Activated naive CD4-positive, alpha-beta T cell treated with Interleukin-2 at 50 U/mL for 16 hours (primary cell): ENCODE measurements around the gene ALG1L2.
"Not testable (repeated sequence)": the region's sequence is repeated elsewhere in the genome, so short reads cannot be mapped to it uniquely, and the experiment has no call there.

Source experiments
- DNase-seq: peaks from one replicate; pipeline ENCODE4 v3.0.0-alpha.2; 2020

The ALG1L2 gene, protein sequence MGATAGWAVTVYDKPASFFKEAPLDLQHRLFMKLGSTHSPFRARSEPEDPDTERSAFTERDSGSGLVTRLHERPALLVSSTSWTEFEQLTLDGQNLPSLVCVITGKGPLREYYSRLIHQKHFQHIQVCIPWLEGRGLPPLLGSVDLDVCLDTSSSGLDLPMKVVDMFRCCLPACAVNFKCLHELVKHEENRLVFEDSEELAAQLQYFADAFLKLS

DNA sequence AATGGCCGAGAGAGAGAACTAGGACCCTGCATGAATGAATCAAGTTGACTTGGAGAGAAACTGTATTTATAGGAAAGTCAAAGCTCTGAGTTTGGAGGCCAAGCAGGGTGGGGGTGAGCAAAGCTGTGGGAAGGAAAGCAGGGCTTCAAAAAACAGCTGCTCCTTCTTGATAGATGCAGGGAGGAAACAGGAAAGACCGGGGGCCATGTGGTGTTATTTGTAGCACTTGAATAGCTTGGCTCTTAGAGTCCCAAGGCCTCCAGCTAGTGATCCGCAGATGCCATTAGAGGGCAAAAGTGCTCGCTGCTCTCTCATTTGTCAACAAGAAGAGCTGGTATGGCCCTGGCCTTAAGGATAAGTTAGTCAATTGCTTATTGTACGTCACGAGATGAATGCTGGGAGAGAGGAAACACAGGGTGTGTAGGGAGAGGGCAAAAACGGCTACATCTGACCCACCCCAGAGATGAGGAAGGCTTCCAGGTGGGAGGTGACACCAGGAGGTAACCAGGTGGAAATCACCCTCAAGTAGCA is at the start of gene ALG1L2:
Gene ALG1L2, plus strand, starts transcription at position 481 of the 531 bp plus-strand sequence. CDS start 186 bp downstream, outside the sequence.
- DNase-seq: no peak

DNA sequence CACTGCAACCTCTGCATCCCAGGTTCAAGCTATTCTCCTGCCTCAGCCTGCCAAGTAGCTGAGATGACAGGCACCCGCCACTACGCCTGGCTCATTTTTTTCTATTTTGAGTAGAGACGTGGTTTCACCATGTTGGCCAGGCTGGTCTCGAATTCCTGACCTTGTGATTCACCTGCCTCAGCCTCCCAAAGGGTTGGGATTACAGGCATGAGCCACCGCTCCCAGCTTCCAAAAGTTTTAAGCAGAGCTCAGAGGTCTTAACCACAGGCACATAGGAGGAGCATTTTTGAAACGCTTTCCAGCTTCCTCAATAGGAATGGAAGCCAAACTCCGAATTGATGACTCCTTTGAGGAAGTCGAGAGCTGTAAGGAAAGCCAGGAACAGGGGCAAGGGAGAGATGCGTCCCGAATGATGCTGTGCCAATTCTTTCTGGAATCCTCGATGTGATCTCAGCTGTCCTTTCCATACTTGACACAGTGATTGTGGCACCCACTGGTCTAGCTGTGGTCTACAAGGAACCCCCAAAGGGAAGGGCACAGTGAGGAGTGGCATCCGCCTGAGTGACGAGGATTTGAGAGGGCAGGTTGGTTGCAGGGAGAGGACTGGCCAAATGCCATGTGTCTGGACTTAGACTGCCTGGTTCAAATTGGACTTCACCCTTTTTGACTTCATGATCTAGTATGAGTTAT is 44.4 kb upstream of the ALG1L2 start:
- not testable (repeated sequence) for DNase-seq

DNA sequence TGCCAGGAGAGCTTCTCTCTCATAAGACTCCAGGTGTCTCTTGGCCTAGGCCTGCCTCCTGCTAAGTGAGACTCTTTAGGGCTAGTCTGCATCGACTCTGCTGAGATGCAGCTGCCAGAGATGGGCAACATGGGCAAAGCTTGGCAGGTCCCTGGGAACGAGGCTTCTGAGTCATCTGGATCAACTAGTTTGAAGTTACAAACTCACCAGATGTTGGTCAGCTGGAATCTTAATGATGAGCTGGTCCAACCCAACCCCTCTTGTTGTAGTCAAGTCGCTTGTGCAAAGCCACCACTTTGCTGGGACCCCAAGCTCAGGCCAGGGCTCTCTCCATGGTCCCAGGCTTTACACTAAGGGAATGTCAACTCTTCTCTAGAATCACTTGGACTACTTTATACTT is 38.9 kb upstream of the ALG1L2 start:
- not testable (repeated sequence) for DNase-seq

DNA sequence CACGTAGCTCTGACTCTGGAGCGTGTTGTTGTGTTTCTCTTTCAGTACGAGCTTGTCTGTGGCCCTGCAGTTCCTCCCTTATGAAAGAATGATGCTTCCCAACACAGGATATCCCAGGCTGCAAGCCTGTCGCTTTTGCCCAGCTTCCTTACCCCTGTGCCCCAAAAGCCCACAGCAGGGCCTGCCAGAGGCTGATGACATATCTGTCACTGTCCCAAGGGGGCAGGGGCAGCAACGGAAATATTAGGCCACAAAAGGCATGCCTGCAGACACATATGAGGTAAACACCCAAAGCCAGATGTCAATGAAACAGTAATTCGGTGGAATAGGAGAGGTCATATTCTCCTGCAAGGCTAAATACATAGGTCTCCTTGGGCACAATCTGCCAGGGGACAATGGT is 38.0 kb upstream of the ALG1L2 start:
- DNase-seq: not testable (repeated sequence)

DNA sequence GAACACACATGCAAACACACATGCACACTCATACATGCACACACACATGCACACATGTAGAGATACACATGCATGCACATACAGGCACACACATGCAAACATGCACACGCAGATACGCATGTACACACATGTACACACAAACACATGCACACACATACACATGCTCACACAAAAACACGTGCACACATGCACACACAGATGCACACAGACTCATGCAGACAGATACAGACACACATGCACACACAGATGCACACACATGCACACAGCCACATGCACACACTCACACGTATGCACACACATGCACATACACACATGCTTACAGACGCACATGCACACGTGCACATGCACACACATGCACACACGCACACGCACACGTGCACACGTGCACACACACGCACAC is 37.3 kb upstream of the ALG1L2 start:
- no peak for DNase-seq

DNA sequence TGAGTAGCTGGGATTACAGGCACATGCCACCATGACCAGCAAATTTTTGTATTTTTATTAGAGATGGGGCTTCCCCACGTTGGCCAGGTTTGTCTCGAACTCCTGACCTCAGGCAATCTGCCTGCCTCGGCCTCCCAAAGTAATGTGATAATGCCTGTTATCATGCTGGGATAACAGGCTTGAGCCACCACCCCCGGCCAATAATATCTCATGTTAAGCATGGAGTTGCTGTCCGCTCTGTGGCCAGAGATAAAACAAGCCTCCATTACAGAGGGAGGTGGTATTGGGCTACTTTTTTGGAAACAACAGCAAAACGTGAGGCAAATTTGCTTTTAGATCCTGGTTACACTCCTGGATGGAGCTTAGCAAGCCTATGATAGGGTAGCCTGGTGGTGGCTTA is 32.9 kb upstream of the ALG1L2 start:
- DNase-seq: no peak

DNA sequence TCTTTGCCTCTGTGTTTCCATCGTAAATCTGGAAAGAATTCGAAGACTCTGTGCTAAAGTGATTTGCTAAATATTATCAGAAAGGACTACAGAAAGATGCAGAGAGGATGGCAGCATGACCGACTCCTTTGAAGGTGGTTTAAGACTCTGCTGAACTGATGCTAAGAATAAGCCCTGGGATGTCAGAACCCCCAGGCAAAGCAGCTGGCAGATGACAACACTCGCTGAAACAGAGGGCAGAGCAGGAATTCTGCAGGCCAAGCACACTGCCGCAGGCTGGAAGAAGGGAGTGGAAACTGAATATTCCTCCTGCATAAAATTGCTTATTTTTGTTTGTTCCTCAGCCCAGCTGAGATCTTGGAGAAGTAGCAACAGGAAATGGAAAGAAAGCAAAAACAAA is 29.3 kb upstream of the ALG1L2 start:
- not testable (repeated sequence) for DNase-seq

DNA sequence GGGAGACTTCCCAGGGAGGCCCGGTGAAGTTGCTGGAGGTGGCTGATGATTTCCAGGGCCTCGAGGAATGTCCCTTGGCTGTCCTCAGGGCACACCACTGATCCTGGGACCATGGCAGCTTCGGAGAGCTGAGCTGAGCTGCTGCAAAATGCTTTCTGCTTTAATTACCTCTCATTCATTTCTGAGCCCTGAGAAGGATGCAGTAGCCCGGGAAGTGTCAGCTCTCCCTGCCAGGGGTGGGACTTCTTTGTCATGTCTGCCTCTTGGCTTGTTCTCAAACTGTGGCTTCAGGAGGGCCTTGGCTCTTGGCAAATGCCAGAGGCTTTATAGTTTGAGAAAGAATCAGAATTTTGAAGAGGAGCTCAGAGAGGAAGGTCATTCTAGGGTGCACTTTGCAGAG is 28.7 kb upstream of the ALG1L2 start:
- DNase-seq: not testable (repeated sequence)

DNA sequence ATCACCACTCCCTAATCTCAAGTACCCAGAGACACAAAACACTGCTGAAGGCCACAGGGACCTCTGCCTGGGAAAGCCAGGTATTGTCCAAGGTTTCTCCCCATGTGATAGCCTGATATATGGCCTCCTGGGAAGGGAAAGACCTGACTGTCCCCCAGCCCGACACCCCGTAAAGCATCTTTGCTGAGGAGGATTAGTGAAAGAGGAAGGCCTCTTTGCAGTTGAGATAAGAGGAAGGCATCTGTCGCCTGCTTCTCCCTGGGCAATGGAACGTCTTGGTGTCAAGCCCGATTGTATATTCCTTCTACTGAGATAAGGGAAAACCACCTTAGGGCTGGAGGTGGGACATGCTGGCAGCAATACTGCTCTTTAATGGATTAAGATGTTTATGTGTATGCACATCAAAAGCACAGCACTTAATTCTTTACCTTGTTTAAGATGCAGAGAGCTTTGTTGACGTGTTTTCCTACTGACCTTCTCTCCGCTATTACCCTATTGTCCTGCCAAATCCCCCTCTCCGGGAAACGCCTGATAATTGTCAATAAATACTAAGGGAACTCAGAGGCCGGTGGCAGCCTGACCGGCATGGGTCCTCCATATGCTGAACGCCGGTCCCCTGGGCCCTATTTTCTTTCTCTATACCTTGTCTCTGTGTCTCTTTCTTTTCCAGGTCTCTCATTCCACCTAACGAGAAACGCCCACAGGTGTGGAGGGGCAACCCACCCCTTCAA is 23.9 kb upstream of the ALG1L2 start:
- DNase-seq: not testable (repeated sequence)

DNA sequence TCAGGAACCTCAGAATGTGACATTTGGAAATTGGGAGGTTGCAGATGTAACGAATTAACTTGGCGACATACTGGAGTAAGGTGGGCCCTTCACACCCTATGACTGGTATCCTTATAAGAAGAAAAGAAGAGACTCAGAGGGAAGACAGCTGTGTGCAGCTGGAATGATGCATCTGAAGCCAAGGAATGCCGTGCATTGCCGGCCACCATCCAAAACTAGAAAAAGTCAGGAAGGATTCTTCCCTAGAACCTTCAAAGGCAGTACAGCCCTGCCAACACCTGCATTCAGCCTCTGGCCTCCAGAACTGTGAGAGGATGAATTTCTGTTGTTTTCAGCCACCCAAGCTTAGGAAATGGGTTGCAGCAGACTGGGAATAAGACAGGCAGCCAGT is 23.4 kb upstream of the ALG1L2 start:
- DNase-seq: not testable (repeated sequence)

DNA sequence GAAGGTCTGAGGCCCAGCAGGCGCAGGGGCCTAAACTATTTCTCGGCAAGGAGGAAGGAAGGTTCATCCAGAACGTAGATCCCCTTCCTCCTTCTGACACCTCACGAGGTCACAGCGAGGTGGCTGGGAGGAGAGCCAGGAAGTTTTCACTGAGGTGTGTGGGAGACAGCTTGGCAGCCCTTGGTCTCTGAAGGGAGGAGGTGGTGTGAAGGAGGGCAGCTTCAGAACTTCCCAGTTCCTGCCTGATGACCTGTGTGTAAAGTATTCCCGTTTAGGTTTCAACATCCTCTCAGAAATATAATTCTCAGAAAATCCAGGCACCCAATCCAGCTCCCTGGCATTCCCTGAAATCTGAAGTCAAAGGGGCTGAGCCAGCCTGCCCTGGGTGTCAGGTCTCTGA is 22.9 kb upstream of the ALG1L2 start:
- DNase-seq: not testable (repeated sequence)

DNA sequence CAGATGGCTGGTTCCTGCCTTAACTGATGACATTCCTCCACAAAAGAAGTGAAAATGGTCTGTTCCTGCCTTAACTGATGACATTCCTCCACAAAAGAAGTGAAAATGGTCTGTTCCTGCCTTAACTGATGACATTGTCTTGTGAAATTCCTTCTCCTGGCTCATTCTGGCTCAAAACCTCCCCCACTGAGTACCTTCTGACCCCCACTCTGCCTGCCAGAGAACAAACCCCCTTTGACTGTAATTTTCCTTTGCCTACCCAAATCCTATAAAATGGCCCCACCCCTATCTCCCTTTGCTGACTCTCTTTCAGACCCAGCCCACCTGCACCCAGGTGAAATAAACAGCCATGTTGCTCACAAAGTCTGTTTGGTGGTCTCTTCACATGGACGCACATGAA is 22.5 kb upstream of the ALG1L2 start:
- DNase-seq: not testable (repeated sequence)

DNA sequence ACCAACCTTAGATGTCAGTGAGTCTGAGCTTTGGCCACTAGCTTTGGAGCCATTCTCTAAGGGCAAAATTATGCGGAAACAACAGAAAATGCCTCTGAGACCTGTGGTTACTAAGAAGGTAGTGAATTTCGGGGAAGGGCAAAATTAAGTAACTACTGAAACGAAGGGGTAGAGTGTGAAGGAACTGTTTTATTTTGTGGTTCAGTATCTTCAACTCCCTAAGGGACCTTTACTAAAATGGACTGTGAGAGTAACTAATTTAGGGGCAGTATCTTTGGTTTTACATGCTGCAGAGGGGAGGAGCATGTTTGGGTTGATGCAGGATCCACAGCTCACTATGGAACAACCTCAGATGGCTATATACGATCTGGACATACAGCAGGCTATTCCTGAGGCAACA is 8.0 kb upstream of the ALG1L2 start:
- no peak for DNase-seq

DNA sequence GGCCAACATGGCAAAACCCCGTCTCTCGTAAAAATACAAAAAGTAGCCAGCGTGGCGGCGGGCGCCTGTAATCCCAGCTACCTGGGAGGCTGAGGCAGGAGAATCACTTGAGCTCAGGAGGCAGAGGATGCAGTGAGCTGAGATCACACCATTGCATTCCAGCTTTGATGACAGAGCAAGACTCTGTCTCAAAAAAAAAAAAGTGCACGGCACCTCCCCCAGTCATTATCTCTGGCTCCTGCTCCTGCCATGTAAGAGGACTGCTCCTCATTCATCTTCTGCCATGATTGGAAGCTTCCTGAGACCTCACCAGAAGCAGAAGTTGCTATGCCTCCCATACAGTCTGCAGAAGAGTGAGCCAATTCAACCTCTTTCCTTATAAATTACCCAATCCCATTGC is 4.0 kb upstream of the ALG1L2 start:
- DNase-seq: no peak

DNA sequence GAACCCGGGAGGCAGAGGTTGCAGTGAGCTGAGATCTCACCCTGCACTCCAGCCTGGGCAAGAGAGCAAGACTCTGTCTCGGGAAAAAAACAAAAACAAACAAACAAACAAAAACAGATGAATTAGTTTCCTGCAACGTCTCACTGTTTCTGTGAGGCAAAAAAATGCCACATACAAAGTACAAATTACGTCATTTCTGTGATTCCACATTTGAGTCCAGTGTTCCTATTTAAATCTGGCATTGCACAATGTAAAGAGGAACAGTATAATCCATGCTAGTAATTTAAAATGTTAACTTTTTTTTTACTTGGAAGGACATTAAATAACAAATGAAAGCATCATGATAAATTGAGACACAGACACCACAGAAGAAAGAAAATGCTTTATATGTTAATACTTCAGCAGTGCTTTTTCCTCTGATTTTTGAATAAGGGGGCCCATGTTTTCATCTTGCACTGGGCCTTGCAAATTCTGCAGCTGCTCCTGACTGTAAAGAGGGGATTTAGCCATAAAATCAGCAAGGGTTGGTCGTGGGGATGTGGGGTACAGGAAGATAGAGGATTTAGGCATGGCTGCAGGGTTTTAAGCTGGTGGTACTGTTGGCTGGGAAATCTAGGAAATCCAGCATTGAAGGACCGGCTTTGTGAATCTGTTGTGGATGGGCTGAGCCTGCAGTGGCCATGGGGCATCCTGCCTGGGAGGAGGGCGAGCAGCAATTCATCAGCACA is 1.9 kb downstream of the ALG1L2 start:
- not testable (repeated sequence) for DNase-seq

DNA sequence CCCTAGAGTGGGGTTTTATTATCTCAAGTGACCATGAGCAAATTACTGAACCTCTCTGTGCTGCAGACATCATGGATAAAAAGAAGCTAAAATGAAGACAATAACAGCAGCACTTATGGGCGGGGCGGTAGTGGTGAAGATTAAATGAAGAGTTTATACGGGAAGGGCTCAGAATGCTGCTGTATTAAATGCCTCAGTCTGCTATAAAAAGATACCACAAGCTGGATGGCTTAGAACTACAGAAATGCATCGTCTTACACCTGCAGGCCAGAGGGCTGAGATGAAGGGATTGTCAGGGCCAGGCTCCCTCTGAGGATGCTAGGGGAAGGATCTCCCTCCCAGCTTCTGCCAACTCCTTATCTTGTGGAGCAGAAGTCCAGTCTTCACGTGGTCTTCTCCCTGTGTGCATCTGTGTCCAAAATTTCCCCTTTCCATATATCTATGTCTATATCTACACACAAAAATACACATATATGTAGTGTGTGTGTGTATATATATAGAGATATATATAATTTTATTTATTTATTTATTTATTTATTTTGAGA is 2.9 kb downstream of the ALG1L2 start:
- no peak for DNase-seq

DNA sequence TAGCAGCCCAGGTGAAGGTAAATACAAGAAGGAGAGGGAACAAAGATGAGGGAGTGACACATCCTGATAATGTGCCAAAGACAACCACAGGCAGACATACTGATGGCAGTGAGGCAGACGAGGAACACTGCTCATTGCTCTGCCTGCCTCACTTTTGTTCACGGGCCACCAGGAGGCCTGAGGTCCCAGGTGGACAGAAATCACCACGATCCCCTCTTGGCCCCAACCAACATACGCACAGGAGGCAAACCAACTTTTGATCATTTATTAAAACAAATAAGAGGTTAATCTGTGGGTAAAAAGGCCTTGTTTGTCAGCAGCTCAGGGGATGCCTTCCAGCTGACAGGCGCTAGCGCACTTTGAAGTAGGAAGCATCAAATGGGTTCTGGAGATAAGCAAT is 4.2 kb downstream of the ALG1L2 start:
- DNase-seq: no peak

DNA sequence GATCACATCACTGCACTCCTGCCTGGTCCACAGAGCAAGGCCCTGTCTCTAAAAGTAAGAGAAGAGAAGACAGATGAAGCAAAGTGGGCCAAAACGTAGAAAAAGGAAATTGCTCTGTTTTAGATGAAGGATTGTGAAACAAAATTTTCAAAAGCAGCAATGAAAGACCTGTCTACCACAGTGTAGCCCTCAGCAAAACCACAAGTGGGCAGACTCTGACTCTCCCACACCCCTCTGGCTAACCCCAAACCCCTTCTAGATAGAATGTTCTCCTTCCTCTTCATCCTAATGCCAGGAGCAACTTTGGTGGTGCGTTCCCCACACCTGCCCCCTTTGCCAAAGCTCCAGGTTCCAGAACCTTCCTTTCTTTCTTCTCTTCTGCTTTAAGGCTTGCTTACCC is 5.0 kb downstream of the ALG1L2 start:
- not testable (repeated sequence) for DNase-seq

DNA sequence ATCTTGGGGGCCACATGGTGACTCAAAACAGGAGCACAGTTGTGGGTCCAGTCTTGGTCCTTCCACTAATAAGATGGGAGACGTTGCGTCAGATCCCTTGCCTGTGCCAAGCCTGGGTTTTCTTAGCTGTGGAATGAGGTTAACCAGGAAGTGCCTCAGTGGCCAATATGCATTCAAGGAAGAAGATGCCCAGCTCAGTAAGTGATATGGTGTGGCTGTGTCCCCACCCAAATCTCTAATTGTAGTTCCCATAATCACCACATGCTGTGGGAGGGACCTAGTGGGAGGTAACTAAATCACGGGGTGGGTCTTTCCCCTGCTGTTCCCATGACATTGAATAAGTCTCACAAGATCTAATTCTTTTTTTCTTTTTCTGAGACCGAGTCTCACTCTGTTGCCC is 6.4 kb downstream of the ALG1L2 start:
- no peak for DNase-seq

DNA sequence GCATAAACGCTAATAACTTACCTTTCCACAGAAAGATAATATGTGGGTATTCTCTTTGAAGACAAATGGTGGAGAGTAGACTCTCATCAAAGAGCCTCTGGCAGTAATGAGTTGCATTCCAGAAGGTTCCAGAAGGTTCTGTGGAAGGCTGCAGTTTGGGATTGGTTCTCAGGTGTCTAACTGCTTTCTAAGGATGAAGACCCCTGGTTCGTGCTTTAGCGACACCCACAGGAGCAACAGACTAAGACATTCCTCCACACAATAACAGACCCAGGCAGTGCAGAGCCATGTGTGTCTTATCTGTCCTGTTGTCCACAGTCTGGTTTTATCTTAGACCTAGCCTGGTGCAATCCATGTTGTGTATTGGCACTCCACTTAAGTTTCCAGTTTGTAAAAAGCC is 9.1 kb downstream of the ALG1L2 start:
- not testable (repeated sequence) for DNase-seq

DNA sequence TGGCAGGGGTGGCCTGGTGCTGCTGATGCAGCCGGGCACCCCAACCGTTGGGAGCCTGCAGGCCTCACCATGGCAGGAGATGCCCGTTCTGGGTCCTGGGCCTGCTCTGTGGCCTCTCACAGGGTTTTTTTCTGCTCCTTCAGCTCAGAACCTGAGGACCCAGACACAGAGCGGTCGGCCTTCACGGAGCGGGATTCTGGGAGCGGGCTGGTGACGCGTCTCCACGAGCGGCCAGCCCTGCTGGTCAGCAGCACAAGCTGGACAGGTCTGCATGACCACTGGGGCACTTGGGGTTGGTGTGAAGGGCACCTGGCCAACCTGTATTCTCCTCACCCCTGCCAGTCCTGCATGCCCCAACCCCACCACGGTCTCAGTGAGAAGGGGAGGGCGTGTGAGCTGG is 10.3 kb downstream of the ALG1L2 start:
- DNase-seq: no peak

DNA sequence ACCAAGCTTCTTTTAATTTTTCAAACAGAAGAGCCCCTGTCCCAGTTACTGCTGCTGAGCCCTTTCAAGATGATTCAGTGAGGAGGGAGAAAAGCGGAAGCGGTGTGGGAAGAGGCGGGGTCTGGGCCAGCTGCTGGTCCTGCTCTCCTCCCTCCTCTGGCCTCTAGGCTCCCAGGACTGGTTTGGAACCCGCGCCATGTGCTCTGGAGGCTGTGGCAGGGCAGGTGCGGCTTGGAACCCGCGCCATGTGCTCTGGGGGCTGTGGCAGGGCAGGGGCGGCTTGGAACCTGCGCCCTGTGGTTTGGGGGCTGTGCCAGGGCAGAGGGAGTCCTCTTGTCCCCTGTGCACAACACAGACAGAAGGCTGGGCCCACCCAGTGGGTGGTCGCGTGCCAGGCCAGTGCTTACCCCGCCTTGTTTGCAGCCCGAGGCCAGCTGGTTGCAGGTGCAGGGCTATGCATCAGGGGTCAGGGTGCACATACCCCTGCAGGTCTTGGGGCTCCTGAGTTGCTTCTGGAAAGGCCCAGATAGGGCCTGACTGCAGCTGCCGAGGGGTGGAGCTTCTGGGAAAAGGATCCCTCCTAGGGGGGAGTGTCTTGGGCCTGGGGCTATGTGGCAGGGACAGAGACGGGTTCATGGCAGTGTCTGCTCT is 12.2 kb downstream of the ALG1L2 start:
- peak; percentile 34 for DNase-seq
